SK-N-SH treated with all-trans-retinoic acid at 6 μM for 48 hours (cell line): Measurements from ENCODE around the gene KLLN.

Source experiments
- ARNTL ChIP-seq: fragments of 450-650 bp; formaldehyde crosslinking; IDR thresholded peaks from 2 replicates; pipeline ENCODE4 v1.5.0; 2020; ENCODE audit warnings: low read depth, mild to moderate bottlenecking, moderate library complexity, borderline replicate concordance
- BACH2 ChIP-seq: fragments of 250-450 bp; sonication (Bioruptor Pico); IDR thresholded peaks from 2 replicates; pipeline ENCODE4 v1.9.0; 2021; ENCODE audit warnings: mild to moderate bottlenecking, borderline replicate concordance
- CSRNP3 ChIP-seq: fragments of 250-450 bp; sonication (Bioruptor Pico); IDR thresholded peaks from 2 replicates; pipeline ENCODE4 v1.5.1; 2021; ENCODE audit warnings: mild to moderate bottlenecking, moderate library complexity
- ISL1 ChIP-seq: fragments of 250-450 bp; sonication (Bioruptor Pico); IDR thresholded peaks from 2 replicates; pipeline ENCODE4 v2.1.2; 2022; ENCODE audit warnings: mild to moderate bottlenecking, moderate library complexity
- OSR1 ChIP-seq: fragments of 250-450 bp; sonication (Bioruptor Pico); IDR thresholded peaks from 2 replicates; pipeline ENCODE4 v1.8.0; 2022; ENCODE audit warnings: moderate library complexity, mild to moderate bottlenecking, inconsistent platforms
- PATZ1 ChIP-seq: fragments of 250-450 bp; sonication (Bioruptor Pico); IDR thresholded peaks from 2 replicates; pipeline ENCODE4 v1.8.0; 2020; ENCODE audit warnings: mild to moderate bottlenecking, moderate library complexity, borderline replicate concordance
- POU6F1 ChIP-seq: fragments of 250-450 bp; sonication (Bioruptor Pico); IDR thresholded peaks from 2 replicates; pipeline ENCODE4 v1.8.0; 2021; ENCODE audit warnings: low read depth, mild to moderate bottlenecking, moderate library complexity, borderline replicate concordance
- RARB ChIP-seq: fragments of 250-450 bp; sonication (Bioruptor Pico); IDR thresholded peaks from 2 replicates; pipeline ENCODE4 v1.8.0; 2021; ENCODE audit warnings: mild to moderate bottlenecking, moderate library complexity
- SNAI2 ChIP-seq: fragments of 250-450 bp; sonication (Bioruptor Pico); IDR thresholded peaks from 2 replicates; pipeline ENCODE4 v1.5.0; 2020; ENCODE audit warnings: mild to moderate bottlenecking, moderate library complexity
- TOX ChIP-seq: fragments of 250-450 bp; sonication (Bioruptor Pico); IDR thresholded peaks from 2 replicates; pipeline ENCODE4 v1.8.0; 2021; ENCODE audit warnings: mild to moderate bottlenecking, moderate library complexity, borderline replicate concordance
- ZC3H10 ChIP-seq: fragments of 250-450 bp; sonication (Bioruptor Pico); IDR thresholded peaks from 2 replicates; pipeline ENCODE4 v1.5.1; 2021; ENCODE audit warnings: mild to moderate bottlenecking, moderate library complexity
- ZFP3 ChIP-seq: fragments of 250-450 bp; sonication (Bioruptor Pico); IDR thresholded peaks from 2 replicates; pipeline ENCODE4 v1.5.0; 2020; ENCODE audit warnings: mild to moderate bottlenecking, moderate library complexity
- ZNF70 ChIP-seq: fragments of 450-650 bp; formaldehyde crosslinking; IDR thresholded peaks from 2 replicates; pipeline ENCODE4 v1.5.0; 2020; ENCODE audit warnings: mild to moderate bottlenecking, moderate library complexity

- TF ChIP-seq ARNTL (no peak), POU6F1 (no peak), ISL1 (no peak), RARB (CRISPR knock-in tag) (no peak), OSR1 (no peak), TOX (CRISPR knock-in tag) (no peak), BACH2 (CRISPR knock-in tag) (no peak), PATZ1 (CRISPR knock-in tag) (no peak), ZFP3 (CRISPR knock-in tag) (no peak), ZNF70 (CRISPR knock-in tag) (no peak), ZC3H10 (CRISPR knock-in tag) (no peak), CSRNP3 (no peak), SNAI2 (CRISPR knock-in tag) (no peak)
Observed at GRCh38 chr10:87862679-87863052, 667 bp downstream of the KLLN start.
